VCaP (cell line): ENCODE measurements around the gene GAS6.
"Not testable (repeated sequence)": the region's sequence is repeated elsewhere in the genome, so short reads cannot be mapped to it uniquely, and the experiment has no call there.

Experiments
- H3K27ac ChIP-seq: fragments of 450-650 bp; 2 replicates; pipeline ENCODE4 v1.5.1; 2017
- TF ChIP-seq, protein P1 (sequence below): fragments of 450-650 bp; conservative IDR thresholded peaks from 2 replicates; pipeline ENCODE4 v1.5.1; 2017; ENCODE audit warnings: mild to moderate bottlenecking, moderate library complexity

GAS6 gene

DNA sequence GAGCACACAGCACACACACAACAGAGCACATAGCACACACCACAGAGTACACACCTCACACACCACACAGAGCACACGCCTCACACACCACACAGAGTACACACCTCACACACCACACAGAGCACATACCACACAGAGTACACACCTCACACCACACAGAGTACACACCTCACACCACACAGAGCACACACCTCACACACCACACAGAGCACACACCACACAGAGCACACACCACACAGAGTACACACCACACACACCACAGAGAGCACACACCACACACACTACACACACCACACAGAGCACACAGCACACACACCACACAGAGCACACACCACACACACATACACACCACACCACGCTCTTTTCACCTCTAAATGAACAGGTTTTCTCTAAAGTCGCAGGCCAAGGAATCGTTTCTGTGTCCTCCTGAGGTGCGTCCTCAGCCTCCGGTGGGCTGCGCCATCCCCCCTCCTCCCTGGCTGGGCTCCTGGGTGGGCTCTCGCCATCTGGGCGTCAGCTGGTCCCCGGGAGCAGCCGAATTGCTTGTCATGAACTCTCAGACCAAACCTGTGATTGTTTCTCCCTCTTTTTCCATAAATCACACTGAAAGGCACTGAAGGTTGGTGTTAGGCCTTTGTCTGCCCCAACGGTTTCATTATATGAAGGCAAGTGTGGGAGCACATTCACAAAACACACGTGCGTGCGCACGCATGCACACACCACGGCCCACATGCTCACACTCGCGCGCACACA lies 67.5 kb downstream of the GAS6 start:
- H3K27ac ChIP-seq, result no peak overlapping the region
- TF ChIP-seq, protein P1, sequence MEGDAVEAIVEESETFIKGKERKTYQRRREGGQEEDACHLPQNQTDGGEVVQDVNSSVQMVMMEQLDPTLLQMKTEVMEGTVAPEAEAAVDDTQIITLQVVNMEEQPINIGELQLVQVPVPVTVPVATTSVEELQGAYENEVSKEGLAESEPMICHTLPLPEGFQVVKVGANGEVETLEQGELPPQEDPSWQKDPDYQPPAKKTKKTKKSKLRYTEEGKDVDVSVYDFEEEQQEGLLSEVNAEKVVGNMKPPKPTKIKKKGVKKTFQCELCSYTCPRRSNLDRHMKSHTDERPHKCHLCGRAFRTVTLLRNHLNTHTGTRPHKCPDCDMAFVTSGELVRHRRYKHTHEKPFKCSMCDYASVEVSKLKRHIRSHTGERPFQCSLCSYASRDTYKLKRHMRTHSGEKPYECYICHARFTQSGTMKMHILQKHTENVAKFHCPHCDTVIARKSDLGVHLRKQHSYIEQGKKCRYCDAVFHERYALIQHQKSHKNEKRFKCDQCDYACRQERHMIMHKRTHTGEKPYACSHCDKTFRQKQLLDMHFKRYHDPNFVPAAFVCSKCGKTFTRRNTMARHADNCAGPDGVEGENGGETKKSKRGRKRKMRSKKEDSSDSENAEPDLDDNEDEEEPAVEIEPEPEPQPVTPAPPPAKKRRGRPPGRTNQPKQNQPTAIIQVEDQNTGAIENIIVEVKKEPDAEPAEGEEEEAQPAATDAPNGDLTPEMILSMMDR, result no peak

DNA sequence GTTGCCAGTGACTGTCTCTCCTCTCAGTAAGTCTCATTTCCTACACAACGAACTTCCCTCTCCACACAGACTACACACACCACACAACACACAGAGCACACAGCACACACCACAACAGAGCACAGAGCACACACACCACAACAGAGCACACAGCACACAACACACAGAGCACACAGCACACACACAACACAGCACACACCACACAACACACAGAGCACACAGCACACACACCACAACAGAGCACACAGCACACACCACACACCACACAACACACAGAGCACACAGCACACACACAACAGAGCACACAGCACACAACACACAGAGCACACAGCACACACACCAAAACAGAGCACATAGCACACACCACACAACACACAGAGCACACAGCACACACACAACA lies 68.5 kb downstream of the GAS6 start:
- H3K27ac ChIP-seq, result not testable (repeated sequence)

DNA sequence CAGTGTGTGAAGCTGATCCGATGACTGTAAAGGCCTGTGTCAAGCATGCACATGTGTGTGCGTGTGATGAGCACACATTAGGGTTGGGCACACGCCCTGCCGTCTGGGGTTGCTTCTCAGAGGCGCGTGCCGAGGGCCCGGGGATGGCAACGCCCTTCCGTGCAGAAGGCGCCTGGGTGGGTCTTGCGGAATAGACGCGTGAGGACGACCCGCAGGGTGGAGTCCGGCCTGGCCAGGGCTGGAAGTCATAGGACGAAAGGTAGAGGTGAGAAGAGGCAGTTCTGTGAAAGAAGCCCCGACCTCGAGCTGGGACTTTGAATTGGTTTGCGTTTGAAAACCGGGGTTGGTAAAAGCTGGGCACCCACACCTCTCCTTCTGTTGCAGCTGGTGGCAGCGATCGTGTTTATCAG lies 69.1 kb downstream of the GAS6 start:
- TF ChIP-seq, protein P1, result no peak
- H3K27ac ChIP-seq, result no peak overlapping the region

DNA sequence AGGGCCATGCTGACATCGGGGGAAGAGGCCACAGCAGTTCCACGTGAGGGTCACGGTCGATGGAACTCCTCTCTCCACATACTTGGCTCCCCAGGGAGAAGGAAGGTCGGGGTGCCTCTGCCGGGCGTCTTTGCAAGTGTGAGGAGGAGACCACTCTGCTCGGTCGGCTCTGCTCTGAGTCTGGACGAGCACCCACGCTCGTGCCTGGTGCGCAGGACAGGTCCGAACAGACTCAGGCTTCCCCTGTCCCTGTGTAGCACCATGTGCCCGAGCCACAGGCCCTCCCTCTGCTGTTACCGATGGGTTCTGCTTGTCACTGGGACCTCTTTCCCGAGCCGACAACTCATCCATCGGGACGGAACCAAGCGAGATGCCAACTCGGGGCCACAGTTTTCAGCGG lies 69.8 kb downstream of the GAS6 start:
- TF ChIP-seq, protein P1, result no peak
- H3K27ac ChIP-seq, result no peak overlapping the region

DNA sequence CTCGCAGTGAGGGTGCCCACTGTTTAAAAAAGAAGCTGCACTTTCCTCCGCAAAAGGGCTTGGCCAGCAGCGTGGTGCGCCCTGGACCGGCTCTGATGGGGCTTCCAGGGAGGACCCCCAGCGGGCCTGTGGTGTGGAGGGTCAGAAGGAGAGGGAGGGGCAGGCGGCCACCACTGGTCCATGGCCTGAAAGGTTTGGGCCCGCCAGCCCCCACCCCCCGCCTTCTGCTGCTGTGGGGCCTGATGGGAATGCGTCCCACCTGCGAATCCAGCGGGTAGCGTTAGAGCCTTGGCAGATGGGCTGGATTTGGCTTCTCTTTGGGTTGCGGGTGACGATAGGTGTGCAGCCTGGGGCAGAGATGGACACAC lies 70.2 kb downstream of the GAS6 start:
- H3K27ac ChIP-seq, result no peak overlapping the region
- TF ChIP-seq, protein P1, result no peak

DNA sequence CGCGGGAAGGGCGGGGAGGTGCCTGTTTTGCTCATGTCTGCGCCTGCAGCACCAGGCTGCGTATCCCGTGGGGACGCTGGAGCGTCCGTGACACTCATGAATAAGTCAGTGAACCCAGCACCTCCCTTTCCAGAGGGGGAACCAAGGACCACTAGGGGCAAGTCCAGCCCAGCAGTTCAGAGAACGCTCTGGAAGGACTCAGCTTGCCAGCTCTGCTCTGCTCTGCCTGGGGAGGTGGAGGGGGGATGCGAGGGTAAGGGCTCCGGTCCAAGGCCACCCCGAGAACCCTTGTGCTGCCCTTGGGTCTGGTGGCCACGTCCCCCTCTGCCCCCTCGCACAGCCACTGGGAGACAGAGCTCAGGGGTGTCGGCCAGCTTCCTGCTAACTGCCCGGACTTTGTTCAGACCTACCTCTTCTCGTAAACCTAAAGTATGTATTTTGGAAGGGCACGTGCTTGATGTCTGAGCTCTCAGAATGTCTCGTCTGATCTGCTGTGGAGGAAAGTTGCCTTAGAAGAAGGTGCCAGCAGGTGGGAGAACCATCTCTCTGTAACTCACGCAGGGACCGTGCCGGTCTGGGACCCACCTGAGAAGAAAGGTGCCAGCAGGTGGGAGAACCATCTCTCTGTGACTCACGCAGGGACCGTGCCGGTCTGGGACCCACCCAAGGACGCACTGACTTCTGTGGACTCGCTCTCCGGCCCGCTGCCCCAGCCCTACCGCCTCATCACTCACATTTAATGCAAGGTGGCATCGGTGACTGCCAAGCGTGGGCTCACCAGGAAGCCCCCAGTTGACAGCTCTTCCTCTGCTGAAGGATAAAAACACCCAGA lies 70.8 kb downstream of the GAS6 start:
- H3K27ac ChIP-seq, result no peak overlapping the region

DNA sequence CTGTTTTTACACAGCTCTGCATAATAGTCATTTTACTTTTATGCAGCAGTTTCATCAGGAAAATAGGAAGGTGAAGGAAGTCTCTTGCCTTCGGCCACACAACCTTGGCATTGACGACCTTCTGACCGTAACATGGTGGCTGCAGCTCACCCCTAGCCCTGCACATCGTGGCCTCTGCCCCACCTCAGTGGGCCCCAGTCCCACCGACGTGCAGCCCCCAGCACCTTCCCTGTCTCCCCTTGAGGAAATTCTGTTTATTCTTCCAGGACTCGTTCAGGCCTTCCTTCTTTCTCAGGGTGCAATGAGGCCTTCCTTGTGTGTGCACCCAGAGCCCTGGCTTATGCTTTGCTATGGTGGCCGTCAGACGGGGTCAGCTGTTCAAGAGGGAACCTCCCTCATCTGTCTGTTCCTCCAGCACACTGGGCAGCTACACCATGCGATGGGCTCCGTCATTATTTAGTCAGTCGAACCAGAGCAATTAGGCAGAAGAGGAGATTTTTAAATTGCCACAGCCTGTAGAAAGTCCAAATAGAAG lies 71.6 kb downstream of the GAS6 start:
- TF ChIP-seq, protein P1, result no peak
- H3K27ac ChIP-seq, result no peak overlapping the region

More for the DNA sequence above, 70.8 kb downstream of the GAS6 start:
- TF ChIP-seq, protein P1, result no peak
